Endothelial cell of umbilical vein (primary cell): ENCODE measurements around the gene ANKRD34B. TPM values are rescaled to one million over a fixed set of nuclear protein-coding genes. Genes with fewer than 3 reads are reported as not detected.

ENCODE experiments used
- BruUV-seq: library from RNA; stranded (reverse); fragments of 400-500 nt; replicated peaks from 2 replicates; lab custom pipeline; 2021; lab: Mats Ljungman, UMichigan
- CTCF ChIA-PET: fragments of 300-600, 350-600 bp; sonication (Branson Sonifier 250); formaldehyde crosslinking; loops from one replicate; lab custom pipeline; 2021; ENCODE audit warnings: antibody characterized with exemption, inconsistent platforms; lab: Charles Lee
- POLR2A ChIA-PET: fragments of 300-600, 350-600 bp; sonication (Branson Sonifier 250); formaldehyde crosslinking; loops from one replicate; lab custom pipeline; 2021; ENCODE audit warnings: antibody characterized with exemption, inconsistent platforms; lab: Charles Lee
- DNase-seq: peaks from one replicate; pipeline ENCODE4 v3.0.0-alpha.2; 2011; ENCODE audit warnings: low read depth, low spot score
- FAIRE-seq: peaks from 2 replicates; lab custom pipeline; 2011; peaks lifted over from hg19 to GRCh38; lab: Jason Lieb, UNC
- H2AFZ ChIP-seq: 2 replicates; pipeline ENCODE4 v1.6.0; 2012; ENCODE audit warnings: low read depth, low read length, control low read depth, inconsistent platforms
- H3K27ac ChIP-seq: 2 replicates; pipeline ENCODE4 v1.5.1; 2011; ENCODE audit warnings: low read depth, mild to moderate bottlenecking, control low read depth, low read length, moderate library complexity; ENCODE audit not compliant: insufficient read depth
- H3K27me3 ChIP-seq, 2 experiments: 2 replicates each; pipeline versions ENCODE4 v1.6.0 to v1.6.1; 2011; ENCODE audit warnings: low read length in 2 of 2, mixed read lengths in 1 of 2; ENCODE audit not compliant: control insufficient read depth in 2 of 2, insufficient read depth in 2 of 2
- H3K36me3 ChIP-seq, 2 experiments: 2 replicates in 1 of 2; 3 replicates in 1 of 2; pipeline ENCODE4 v1.5.1; 2011; ENCODE audit warnings: low read length in 2 of 2, mild to moderate bottlenecking in 1 of 2, moderate library complexity in 1 of 2; ENCODE audit not compliant: control insufficient read depth in 2 of 2, insufficient read depth in 2 of 2; ENCODE audit errors: extremely low read depth in 1 of 2
- H3K4me1 ChIP-seq: 3 replicates; pipeline ENCODE4 v1.5.1; 2011; ENCODE audit warnings: mild to moderate bottlenecking, low read length; ENCODE audit not compliant: control insufficient read depth, insufficient read depth; ENCODE audit errors: extremely low read depth
- H3K4me2 ChIP-seq: 2 replicates; pipeline ENCODE4 v1.6.1; 2011; ENCODE audit warnings: low read length, control low read depth, mixed read lengths; ENCODE audit not compliant: insufficient read depth
- H3K4me3 ChIP-seq, 3 experiments: fragments of 200-600 bp in 1 of 3; sonication (generic), shearing (Covaris generic) in 1 of 3; replicated peaks in 1 of 3; 2 replicates each; pipeline ENCODE4 v1.5.1; 2011 to 2016; ENCODE audit warnings: control low read depth in 3 of 3, low read length in 3 of 3, mild to moderate bottlenecking in 2 of 3, inconsistent platforms in 1 of 3, low read depth in 1 of 3, moderate library complexity in 1 of 3; ENCODE audit not compliant: insufficient read depth in 1 of 3
- H3K79me2 ChIP-seq: 2 replicates; pipeline ENCODE4 v1.6.0; 2012; ENCODE audit warnings: low read length, inconsistent platforms; ENCODE audit not compliant: control insufficient read depth, insufficient read depth
- H3K9ac ChIP-seq: replicated peaks from 2 replicates; pipeline ENCODE3; 2011; ENCODE audit warnings: low read length, control low read depth; ENCODE audit not compliant: insufficient read depth; ENCODE audit errors: extremely low read depth
- H3K9me1 ChIP-seq: replicated peaks from 3 replicates; pipeline ENCODE4 v1.6.0; 2011; ENCODE audit warnings: mild to moderate bottlenecking, low read length; ENCODE audit not compliant: control insufficient read depth, insufficient read depth; ENCODE audit errors: extremely low read depth
- H3K9me3 ChIP-seq: replicated peaks from 2 replicates; pipeline ENCODE4 v1.5.1; 2012; ENCODE audit warnings: low read length, inconsistent platforms; ENCODE audit not compliant: control insufficient read depth, insufficient read depth
- H4K20me1 ChIP-seq: replicated peaks from 2 replicates; pipeline ENCODE3; 2011; ENCODE audit warnings: mild to moderate bottlenecking, low read length; ENCODE audit not compliant: control insufficient read depth, insufficient read depth; ENCODE audit errors: extremely low read depth
- CTCF ChIP-seq, 2 donors: IDR thresholded peaks; 1 replicate in 1 of 2; 2 replicates in 1 of 2; pipeline ENCODE4 v1.5.1; 2011; ENCODE audit warnings: low read length in 2 of 2, mild to moderate bottlenecking in 2 of 2, moderate library complexity in 2 of 2, control low read depth in 1 of 2, inconsistent platforms in 1 of 2, low read depth in 1 of 2; ENCODE audit not compliant: insufficient read depth in 1 of 2; ENCODE audit errors: extremely low read depth in 1 of 2
- EZH2 ChIP-seq: IDR thresholded peaks from 2 replicates; pipeline ENCODE4 v1.6.1; 2012; ENCODE audit warnings: borderline replicate concordance, low read depth, mild to moderate bottlenecking, moderate library complexity, low read length, inconsistent platforms; ENCODE audit not compliant: severe bottlenecking
- FOS ChIP-seq: IDR thresholded peaks from 2 replicates; pipeline ENCODE4 v1.6.1; 2011; ENCODE audit warnings: mild to moderate bottlenecking, low read length, moderate library complexity, borderline replicate concordance; ENCODE audit not compliant: insufficient read depth
- GATA2 ChIP-seq: IDR thresholded peaks from 2 replicates; pipeline ENCODE4 v1.7.0; 2011; ENCODE audit warnings: low read depth, mild to moderate bottlenecking, moderate library complexity, mixed read lengths, low read length; ENCODE audit not compliant: insufficient read length, insufficient read depth
- JUN ChIP-seq: IDR thresholded peaks from 2 replicates; pipeline ENCODE4 v1.6.1; 2011; ENCODE audit warnings: borderline replicate concordance, low read depth; ENCODE audit not compliant: insufficient read length, insufficient read depth
- MAX ChIP-seq: IDR thresholded peaks from 2 replicates; pipeline ENCODE4 v1.6.1; 2011; ENCODE audit not compliant: insufficient read depth, insufficient read length
- MYC ChIP-seq: IDR thresholded peaks from one replicate; pipeline ENCODE4 v1.6.1; 2011; ENCODE audit warnings: mild to moderate bottlenecking, low read depth, low read length
- POLR2A ChIP-seq: IDR thresholded peaks from 2 replicates; pipeline ENCODE4 v1.6.1; 2012; ENCODE audit warnings: low read depth, mild to moderate bottlenecking, control low read depth, low read length
- POLR2AphosphoS5 ChIP-seq: IDR thresholded peaks from 2 replicates; pipeline ENCODE4 v1.6.1; 2012; ENCODE audit warnings: low read depth, mild to moderate bottlenecking, control low read depth, low read length, moderate library complexity; ENCODE audit not compliant: insufficient read depth
- dilution Hi-C: fragments of 300-500 bp; cut with MboI; formaldehyde crosslinking; loops from one replicate; pipeline ENCODE4 v1.15.0; 2019; ENCODE audit warnings: low sequenced_read_pairs; ENCODE audit not compliant: extremely low pct_ligation_motif_present
- intact Hi-C: fragments of 100-400 bp; cut with micrococcal nuclease; formaldehyde crosslinking; loops from one replicate; pipeline ENCODE4 v1.10.0; 2022
- polyA plus RNA-seq, 4 experiments: library from polyadenylated mRNA; depleted of rRNA in 3 of 4; stranded (reverse) in 3 of 4; unstranded in 1 of 4; fragments of >200 nt; gene quantifications; 2 replicates each; pipeline versions ENCODE4 v1.2.1 to v1.2.3, GENCODE V29; 2011 to 2012; ENCODE audit warnings: missing spikeins in 1 of 4
- total RNA-seq: library from RNA; stranded (reverse); gene quantifications from 2 replicates; pipeline ENCODE4 v1.2.3, GENCODE V29; 2021

Gene ANKRD34B
- total and polyA plus RNA-seq, 2 donors (not counting 3 experiments of a cell fraction or from before 2014, with no cell fraction given) = not detected

- Histone ChIP-seq H3K4me2 (no peak overlapping the region), H3K9me3 (no peaks in the 10 kb centered on the region), H3K4me1 (no peaks in the 10 kb centered on the region), H3K9ac (no peak overlapping the region), H3K79me2 (no peaks in the 10 kb centered on the region), H3K4me3 (no peak overlapping the region), H4K20me1 (no peaks in the 10 kb centered on the region), H2AFZ (no peak overlapping the region), H3K9me1 (no peaks in the 10 kb centered on the region), H3K36me3 (no peaks in the 10 kb centered on the region), H3K27ac (no peak overlapping the region), H3K27me3 (no peaks in the 10 kb centered on the region)
- intact Hi-C loops = no loop called here
- no peak for TF ChIP-seq EZH2
- no peak for TF ChIP-seq GATA2
- TF ChIP-seq MYC = no peak
- no peak for TF ChIP-seq MAX
- TF ChIP-seq JUN = no peak
- TF ChIP-seq FOS = no peak
- no peak for TF ChIP-seq POLR2AphosphoS5
- TF ChIP-seq CTCF (IDR thresholded peaks at IDR 0.05; ENCODE audit: extremely low read depth in 1 of 2, insufficient read depth in 1 of 2, low read depth in 1 of 2, low read length in 2 of 2) = no peak
- TF ChIP-seq POLR2A = no peak
- DNase-seq (no peak), FAIRE-seq (no peak)
- dilution Hi-C loops = no loop called here
- ChIA-PET POLR2A (no interaction called here), CTCF (no interaction called here)
- no TSS peak for BruUV-seq
Observed at GRCh38 chr5:80609692-80610091, 39.6 kb upstream of the ANKRD34B start.
